GM12872 (cell line): ENCODE data around the gene NMNAT2.
A peak's percentile ranks its signal among the peaks of the same experiment; 100 is the strongest.

Experiments used
- TF ChIP-seq, protein P1 (sequence below): IDR thresholded peaks from 3 replicates; pipeline ENCODE4 v1.5.1; 2011; ENCODE audit warnings: low read depth, mild to moderate bottlenecking, low read length, moderate library complexity; ENCODE audit not compliant: insufficient read depth

NMNAT2 gene

DNA sequence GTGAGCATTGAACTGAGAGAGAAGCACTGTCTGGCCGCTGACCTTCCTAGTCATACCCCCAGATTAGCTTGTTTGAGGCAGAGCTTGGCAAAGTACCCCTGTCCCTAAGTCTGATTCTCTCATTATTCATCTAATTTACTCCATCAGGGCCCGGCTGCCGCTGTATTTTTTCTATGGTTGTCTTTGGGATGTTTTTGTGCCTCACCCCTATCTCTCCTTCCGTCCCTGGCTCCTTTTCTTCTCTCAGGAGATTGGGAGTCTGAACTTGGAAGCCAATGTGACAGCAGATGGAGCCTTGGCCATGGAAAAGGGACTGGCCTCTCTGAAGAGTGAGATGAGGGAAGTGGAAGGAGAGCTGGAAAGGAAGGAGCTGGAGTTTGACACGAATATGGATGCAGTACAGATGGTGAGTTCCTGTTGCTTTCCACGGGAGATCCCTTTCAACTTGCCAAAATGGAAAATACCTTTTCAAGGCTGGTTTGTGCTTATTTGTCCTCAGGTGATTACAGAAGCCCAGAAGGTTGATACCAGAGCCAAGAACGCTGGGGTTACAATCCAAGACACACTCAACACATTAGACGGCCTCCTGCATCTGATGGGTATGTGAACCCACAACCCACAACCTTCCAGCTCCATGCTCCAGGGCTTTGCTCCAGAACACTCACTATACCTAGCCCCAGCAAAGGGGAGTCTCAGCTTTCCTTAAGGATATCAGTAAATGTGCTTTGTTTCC, 178.2 kb downstream of the NMNAT2 start:
- TF ChIP-seq, protein P1, sequence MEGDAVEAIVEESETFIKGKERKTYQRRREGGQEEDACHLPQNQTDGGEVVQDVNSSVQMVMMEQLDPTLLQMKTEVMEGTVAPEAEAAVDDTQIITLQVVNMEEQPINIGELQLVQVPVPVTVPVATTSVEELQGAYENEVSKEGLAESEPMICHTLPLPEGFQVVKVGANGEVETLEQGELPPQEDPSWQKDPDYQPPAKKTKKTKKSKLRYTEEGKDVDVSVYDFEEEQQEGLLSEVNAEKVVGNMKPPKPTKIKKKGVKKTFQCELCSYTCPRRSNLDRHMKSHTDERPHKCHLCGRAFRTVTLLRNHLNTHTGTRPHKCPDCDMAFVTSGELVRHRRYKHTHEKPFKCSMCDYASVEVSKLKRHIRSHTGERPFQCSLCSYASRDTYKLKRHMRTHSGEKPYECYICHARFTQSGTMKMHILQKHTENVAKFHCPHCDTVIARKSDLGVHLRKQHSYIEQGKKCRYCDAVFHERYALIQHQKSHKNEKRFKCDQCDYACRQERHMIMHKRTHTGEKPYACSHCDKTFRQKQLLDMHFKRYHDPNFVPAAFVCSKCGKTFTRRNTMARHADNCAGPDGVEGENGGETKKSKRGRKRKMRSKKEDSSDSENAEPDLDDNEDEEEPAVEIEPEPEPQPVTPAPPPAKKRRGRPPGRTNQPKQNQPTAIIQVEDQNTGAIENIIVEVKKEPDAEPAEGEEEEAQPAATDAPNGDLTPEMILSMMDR: no peak

DNA sequence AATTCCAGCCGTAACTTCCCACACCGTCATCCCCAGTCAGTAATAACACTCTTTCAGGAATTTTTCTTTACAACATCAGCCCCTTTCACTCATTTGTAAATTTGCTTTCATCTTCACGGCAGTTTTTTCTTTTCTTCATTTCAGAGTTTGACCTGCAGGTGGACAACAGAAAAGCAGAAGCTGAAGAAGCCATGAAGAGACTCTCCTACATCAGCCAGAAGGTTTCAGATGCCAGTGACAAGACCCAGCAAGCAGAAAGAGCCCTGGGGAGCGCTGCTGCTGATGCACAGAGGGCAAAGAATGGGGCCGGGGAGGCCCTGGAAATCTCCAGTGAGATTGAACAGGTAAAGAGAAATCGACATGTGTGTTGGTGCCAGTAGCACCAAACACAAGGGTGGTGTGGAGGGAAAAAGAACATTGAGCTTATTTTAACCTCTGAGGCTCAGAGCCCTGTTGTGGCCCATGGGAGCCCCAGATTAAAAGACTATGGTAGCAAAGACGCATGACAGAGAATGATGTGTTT, 178.9 kb downstream of the NMNAT2 start:
- TF ChIP-seq, protein P1: 0 out of 3 replicates have a peak, but pooled peaks have one; percentile 8

DNA sequence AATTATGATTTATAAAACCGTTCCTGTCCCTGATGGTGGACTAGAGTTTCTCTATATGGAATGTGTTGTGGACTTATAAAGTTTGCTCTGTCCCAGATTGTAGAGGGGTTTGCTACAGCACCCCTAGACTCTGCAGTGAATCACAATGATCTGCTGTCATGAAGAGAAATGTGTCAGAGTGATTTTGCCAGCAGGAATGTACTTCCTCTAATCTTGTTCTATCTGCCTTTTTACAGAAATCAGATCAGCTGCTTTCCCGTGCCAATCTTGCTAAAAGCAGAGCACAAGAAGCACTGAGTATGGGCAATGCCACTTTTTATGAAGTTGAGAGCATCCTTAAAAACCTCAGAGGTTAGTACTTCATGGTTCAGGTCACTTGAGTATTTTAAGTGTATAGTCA, 180.1 kb downstream of the NMNAT2 start:
- TF ChIP-seq, protein P1: no peak

DNA sequence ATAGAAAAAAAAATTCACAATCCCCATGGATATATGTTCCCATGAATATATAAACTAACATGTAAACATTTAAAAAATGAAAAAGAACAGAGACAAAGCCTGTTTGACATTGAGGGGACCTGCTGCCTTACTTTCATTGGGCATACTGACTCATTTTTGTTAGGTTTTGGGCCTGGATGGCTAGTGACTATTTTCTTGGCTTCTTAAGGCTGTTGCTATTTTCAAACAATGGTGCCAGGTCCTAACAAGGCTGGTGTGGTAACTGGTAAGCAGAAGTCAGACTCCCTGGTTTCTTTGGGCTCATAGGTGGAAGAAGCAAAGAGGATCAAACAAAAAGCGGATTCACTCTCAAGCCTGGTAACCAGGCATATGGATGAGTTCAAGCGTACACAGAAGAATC, 181.1 kb downstream of the NMNAT2 start:
- TF ChIP-seq, protein P1: no peak

DNA sequence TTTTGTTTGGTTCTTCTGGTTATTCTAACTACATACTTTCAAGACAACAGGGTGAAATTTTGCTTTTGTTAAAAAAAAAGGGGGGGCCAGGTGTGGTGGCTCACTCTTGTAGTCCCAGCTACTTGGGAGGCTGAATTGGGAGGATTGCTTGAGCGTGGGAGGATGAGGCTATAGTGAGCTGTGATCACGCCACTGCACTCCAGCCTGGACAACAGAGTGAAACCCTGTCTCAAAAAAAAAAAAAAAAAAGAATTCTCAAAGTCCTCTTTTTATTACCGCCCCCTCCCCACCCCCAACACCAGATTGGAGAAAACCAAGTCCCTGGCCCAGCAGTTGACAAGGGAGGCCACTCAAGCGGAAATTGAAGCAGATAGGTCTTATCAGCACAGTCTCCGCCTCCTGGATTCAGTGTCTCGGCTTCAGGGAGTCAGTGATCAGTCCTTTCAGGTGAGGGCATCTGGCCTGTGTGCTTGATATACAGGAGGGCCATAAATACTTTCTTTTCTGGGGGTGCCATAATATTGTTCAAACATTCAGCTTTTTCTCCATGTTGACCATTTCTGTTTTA, 181.9 kb downstream of the NMNAT2 start:
- TF ChIP-seq, protein P1: no peak

DNA sequence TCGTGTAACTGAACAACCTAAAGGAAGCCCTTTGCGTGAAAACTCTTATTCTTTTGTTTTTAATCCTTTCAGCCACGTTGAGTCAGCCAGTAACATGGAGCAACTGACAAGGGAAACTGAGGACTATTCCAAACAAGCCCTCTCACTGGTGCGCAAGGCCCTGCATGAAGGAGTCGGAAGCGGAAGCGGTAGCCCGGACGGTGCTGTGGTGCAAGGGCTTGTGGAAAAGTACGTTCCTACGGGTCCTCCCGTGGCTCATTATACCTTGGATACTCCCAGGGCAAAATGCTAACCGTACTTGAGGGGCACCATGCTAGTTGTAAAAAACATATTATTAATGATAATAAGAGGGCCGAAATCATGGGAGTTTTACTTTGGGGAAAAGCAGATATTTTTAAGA, 182.7 kb downstream of the NMNAT2 start:
- TF ChIP-seq, protein P1: no peak

DNA sequence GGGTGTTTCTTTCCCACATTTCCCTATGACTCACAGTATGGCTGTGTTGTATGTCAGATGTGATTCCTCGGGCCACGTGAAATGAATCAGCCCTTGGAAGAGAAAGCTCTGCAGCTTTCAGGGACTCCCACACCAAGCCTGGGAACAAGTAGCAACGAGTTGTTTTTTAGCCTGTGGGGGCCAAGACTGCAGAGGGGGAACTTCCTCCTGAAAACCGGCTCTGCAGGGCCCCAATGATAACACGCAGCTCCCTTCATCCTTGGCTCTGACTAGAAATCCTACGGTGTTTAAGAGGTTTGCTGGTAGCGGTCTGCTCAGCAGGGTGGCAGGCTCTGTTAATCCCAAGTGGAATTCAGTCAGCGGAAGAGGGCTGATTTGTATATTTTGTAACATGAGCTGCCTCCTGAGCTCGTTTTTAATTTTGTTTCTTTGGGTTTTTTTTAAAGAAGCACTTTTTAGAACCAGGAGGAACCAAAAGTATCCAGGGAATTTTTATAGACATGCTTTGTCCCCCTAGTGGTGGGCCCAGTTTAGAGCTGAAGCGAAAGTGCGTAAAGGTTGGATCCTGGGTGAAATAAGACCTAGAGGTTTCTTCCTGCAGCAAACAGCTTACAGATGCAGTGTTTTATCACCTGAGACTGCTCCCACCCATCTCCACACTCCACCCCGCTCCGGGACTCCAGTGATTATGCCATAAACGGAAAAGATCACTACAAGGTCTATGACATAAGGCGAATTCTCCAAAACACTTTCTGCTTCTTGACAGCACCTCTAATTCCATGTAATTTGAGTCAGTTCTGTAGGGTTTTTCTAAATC, 183.3 kb downstream of the NMNAT2 start:
- TF ChIP-seq, protein P1: peak; percentile 55
